GM18520 (cell line): ENCODE measurements around the gene TSPEAR.
"Not testable (repeated sequence)": the region's sequence is repeated elsewhere in the genome, so short reads cannot be mapped to it uniquely, and the experiment has no call there.

Experiments used
- ATAC-seq: cut with Tn5 transposase; IDR thresholded peaks from one replicate; pipeline ENCODE4 v1.9.1; 2021; ENCODE audit not compliant: unreplicated experiment

The TSPEAR gene

GRCh38 chr21:44703731-44704635, 7.4 kb downstream of the TSPEAR start:
- ATAC-seq, result no peak

- ATAC-seq, result no peak
Observed at GRCh38 chr21:44702973-44703730, 8.2 kb downstream of the TSPEAR start.

GRCh38 chr21:44702111-44702972, 9.0 kb downstream of the TSPEAR start:
- ATAC-seq, result no peak

GRCh38 chr21:44701541-44701940, 9.8 kb downstream of the TSPEAR start:
- no peak for ATAC-seq

- no peak for ATAC-seq
Observed at GRCh38 chr21:44701023-44701400, 10.4 kb downstream of the TSPEAR start.

GRCh38 chr21:44700101-44701022, 11.0 kb downstream of the TSPEAR start:
- no peak for ATAC-seq

- ATAC-seq, result no peak
Observed at GRCh38 chr21:44699502-44700001, 11.8 kb downstream of the TSPEAR start.

- no peak for ATAC-seq
Observed at GRCh38 chr21:44697811-44698734, 13.3 kb downstream of the TSPEAR start.

- ATAC-seq, result not testable (repeated sequence)
Observed at GRCh38 chr21:44697172-44697810, 14.1 kb downstream of the TSPEAR start, which contains the start of gene KRTAP10-12. TSS of gene KRTAP10-12 (plus strand) at chr21:44697172. CDS start at chr21:44697202, 30 bp downstream.

GRCh38 chr21:44696572-44696971, 14.8 kb downstream of the TSPEAR start:
- no peak for ATAC-seq

GRCh38 chr21:44695641-44696040, 15.7 kb downstream of the TSPEAR start:
- no peak for ATAC-seq

GRCh38 chr21:44695184-44695583, 16.2 kb downstream of the TSPEAR start:
- no peak for ATAC-seq

GRCh38 chr21:44694776-44695175, 16.6 kb downstream of the TSPEAR start:
- no peak for ATAC-seq

- no peak for ATAC-seq
Observed at GRCh38 chr21:44692798-44693512, 18.4 kb downstream of the TSPEAR start.

GRCh38 chr21:44691686-44692085, 19.7 kb downstream of the TSPEAR start:
- ATAC-seq, result no peak

- ATAC-seq, result not testable (repeated sequence)
Observed at GRCh38 chr21:44689740-44690139, 21.6 kb downstream of the TSPEAR start.

- ATAC-seq, result no peak
Observed at GRCh38 chr21:44687671-44688070, 23.7 kb downstream of the TSPEAR start.
